Subcutaneous abdominal adipose tissue (tissue), 5 donors: Measurements from ENCODE around the gene ENPP1.

ENCODE experiments used
- H3K27ac ChIP-seq: one replicate; pipeline ENCODE4 v1.7.0; 2013; ENCODE audit warnings: low read depth, mild to moderate bottlenecking, inconsistent platforms, low read length, moderate library complexity
- H3K27me3 ChIP-seq, 5 donors: one replicate each; pipeline ENCODE4 v1.7.0; 2013; ENCODE audit warnings: low read length in 5 of 5, inconsistent platforms in 1 of 5; ENCODE audit not compliant: control insufficient read depth in 5 of 5, insufficient read depth in 4 of 5
- H3K36me3 ChIP-seq, 5 donors: one replicate each; pipeline ENCODE4 v1.7.0; 2013; ENCODE audit warnings: low read length in 5 of 5; ENCODE audit not compliant: control insufficient read depth in 5 of 5, insufficient read depth in 5 of 5
- H3K4me1 ChIP-seq, 5 donors: one replicate each; pipeline ENCODE4 v1.7.0; 2013; ENCODE audit warnings: low read length in 5 of 5, mild to moderate bottlenecking in 3 of 5, moderate library complexity in 1 of 5; ENCODE audit not compliant: control insufficient read depth in 5 of 5, insufficient read depth in 5 of 5
- H3K4me3 ChIP-seq, 5 donors: one replicate each; pipeline ENCODE4 v1.7.0; 2013; ENCODE audit warnings: low read length in 5 of 5, low read depth in 1 of 5
- H3K9ac ChIP-seq, 5 donors: one replicate each; pipeline ENCODE4 v1.7.0; 2013; ENCODE audit warnings: low read length in 5 of 5, mild to moderate bottlenecking in 4 of 5, moderate library complexity in 3 of 5
- H3K9me3 ChIP-seq, 5 donors: one replicate each; pipeline ENCODE4 v1.7.0; 2013; ENCODE audit warnings: low read length in 5 of 5; ENCODE audit not compliant: control insufficient read depth in 5 of 5
- donor health status: healthy.
- donor health status: healthy.
- donor health status: healthy.
- donor health status: healthy.
- donor health status: healthy.

ENPP1 gene

DNA sequence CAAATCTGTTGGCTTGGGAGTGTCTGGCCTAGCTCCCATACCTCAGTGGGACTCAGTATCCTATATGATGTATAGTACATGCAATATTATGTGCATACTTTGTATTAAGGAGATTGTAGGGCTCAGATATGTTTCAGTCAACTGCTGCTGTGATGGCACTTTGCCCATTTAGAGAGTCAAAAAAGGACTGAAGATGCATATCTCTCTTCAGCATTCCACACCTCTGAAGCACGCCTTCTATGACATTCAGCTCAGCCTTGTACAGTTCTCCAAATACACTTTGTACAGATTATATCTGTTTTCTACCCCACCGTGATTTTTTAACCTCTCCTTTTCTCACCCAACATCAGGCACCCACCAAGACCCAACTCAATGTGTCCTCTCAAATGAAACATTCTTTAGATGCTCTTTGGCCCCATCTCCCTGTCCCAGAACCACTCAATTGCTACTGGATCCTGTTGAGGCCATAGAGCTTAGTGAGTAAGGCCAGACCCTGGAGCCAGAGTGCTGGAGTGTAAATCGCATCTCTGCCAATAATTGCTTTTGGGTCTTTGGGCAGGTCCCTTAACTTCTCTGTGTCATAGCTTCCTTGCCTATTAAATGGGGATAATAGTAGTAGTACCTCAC, 15.6 kb downstream of the ENPP1 start:
- no peaks in the 10 kb centered on the region for H3K9me3 ChIP-seq
- H3K4me3 ChIP-seq = no peak overlapping the region
- H3K36me3 ChIP-seq = no peaks in the 10 kb centered on the region
- H3K27me3 ChIP-seq = no peaks in the 10 kb centered on the region
- H3K9ac ChIP-seq = no peak overlapping the region
- H3K4me1 ChIP-seq = peaks cover 0 to 23% (median 9%) of the 10 kb centered on the region in 5 donors
- H3K27ac ChIP-seq = no peak overlapping the region

DNA sequence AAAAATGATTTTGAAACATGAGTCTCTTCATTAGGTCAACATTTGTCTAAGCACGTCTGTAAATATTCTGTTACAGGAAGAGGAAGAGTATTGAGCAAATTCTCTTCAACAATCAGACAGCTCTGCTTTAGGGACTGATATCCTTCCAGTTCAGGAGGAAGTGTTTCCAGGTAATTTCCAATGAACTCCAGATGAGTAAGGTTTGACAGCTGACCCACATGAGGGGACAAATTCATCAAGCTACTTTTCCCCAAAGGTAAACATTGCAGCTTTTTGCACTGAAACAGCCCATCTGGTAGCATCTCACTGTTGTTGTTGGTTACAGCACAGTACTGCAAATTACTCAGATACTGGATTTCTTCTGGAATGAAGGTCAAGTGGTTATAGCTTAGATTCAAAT, 18.1 kb downstream of the ENPP1 start:
- Histone ChIP-seq H3K4me3 (no peak overlapping the region), H3K4me1 (peaks cover 0 to 24% (median 11%) of the 10 kb centered on the region in 5 donors), H3K27ac (no peak overlapping the region), H3K9me3 (no peaks in the 10 kb centered on the region), H3K27me3 (no peaks in the 10 kb centered on the region), H3K9ac (no peak overlapping the region), H3K36me3 (no peaks in the 10 kb centered on the region)

GRCh38 chr6:131828080-131828479, 20.3 kb downstream of the ENPP1 start:
- H3K27me3 ChIP-seq = no peaks in the 10 kb centered on the region
- H3K9ac ChIP-seq = no peak overlapping the region
- H3K36me3 ChIP-seq = no peaks in the 10 kb centered on the region
- H3K4me3 ChIP-seq = no peak overlapping the region
- no peaks in the 10 kb centered on the region for H3K9me3 ChIP-seq
- peaks cover 0 to 24% (median 11%) of the 10 kb centered on the region in 5 donors for H3K4me1 ChIP-seq
- peak overlapping the region; percentile 78 for H3K27ac ChIP-seq

DNA sequence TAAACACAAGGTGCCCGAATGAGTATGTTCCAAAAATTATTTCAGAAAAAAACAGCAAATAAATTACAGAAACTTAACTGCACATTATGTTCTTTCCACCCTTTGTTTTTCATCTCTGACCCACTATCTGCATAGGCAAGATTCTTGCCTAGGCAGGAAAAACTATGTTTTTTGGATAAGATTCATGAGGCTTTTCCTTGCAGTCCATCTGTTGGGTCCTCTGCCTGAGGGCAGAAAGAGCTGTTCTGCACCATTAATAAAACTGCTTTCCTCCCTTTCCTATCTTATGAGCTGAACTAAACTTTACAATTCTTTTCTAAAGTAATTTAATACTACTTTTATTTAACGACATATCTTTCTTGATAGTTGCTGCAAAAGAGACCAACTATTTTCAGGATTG, 21.1 kb downstream of the ENPP1 start:
- Histone ChIP-seq H3K9ac (no peak overlapping the region), H3K9me3 (no peaks in the 10 kb centered on the region), H3K36me3 (no peaks in the 10 kb centered on the region), H3K27me3 (no peaks in the 10 kb centered on the region), H3K4me1 (peaks cover 0 to 24% (median 11%) of the 10 kb centered on the region in 5 donors), H3K27ac (peak overlapping the region; percentile 78), H3K4me3 (no peak overlapping the region)

DNA sequence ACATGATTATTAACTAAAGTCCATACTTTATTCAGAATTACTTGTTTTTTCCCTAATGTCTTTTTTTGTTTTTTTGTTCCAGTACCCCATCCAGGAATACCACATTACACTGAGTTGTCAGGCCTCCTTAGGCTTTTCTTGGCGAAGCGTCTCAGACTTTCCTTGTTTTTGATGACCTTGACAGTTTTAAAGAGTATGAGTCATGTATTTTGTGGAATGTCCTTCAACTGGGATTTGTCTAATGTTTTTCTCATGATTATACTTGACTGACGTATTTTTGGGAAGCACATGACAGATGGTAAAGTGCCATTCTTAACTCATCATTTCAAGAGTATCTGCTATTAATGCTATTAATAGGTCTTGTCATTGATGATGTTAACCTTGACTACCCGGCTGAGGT, 23.6 kb downstream of the ENPP1 start:
- no peaks in the 10 kb centered on the region for H3K9me3 ChIP-seq

DNA sequence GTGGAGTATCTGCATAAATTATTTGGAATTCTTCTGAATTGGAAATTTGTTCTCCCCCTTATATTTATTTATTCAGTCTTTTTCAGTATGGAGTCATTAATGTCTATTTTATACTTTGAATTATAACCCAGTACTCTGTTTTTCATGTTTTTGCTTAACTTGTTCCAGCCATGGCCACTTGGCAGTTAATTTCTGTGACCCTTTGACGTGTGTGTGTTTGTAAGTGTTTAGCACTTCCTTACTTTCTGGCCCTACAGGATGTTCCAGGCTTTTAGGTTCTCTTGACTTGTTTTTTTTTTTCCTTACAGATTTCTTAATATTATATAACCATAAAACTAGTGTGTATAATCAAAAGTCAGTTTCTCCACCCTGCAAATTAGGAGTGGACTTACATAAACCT, 24.1 kb downstream of the ENPP1 start:
- Histone ChIP-seq H3K4me3 (no peak overlapping the region), H3K36me3 (no peaks in the 10 kb centered on the region), H3K27me3 (no peaks in the 10 kb centered on the region), H3K27ac (peak overlapping the region; percentile 24), H3K9me3 (no peaks in the 10 kb centered on the region), H3K9ac (peak overlapping the region in 1 of 5 donors; percentile 32), H3K4me1 (peaks cover 0 to 17% (median 11%) of the 10 kb centered on the region in 5 donors)

More for the DNA sequence above, 23.6 kb downstream of the ENPP1 start:
- no peak overlapping the region for H3K4me3 ChIP-seq
- no peaks in the 10 kb centered on the region for H3K36me3 ChIP-seq
- no peaks in the 10 kb centered on the region for H3K27me3 ChIP-seq
- no peak overlapping the region for H3K9ac ChIP-seq
- H3K27ac ChIP-seq = peak overlapping the region; percentile 24
- peaks cover 0 to 19% (median 11%) of the 10 kb centered on the region in 5 donors for H3K4me1 ChIP-seq

GRCh38 chr6:131832363-131832762, 24.5 kb downstream of the ENPP1 start:
- H3K9me3 ChIP-seq = no peaks in the 10 kb centered on the region
- no peak overlapping the region for H3K27ac ChIP-seq
- no peaks in the 10 kb centered on the region for H3K27me3 ChIP-seq
- H3K4me3 ChIP-seq = no peak overlapping the region
- peaks cover 0 to 17% (median 11%) of the 10 kb centered on the region in 5 donors for H3K4me1 ChIP-seq
- no peaks in the 10 kb centered on the region for H3K36me3 ChIP-seq
- no peak overlapping the region for H3K9ac ChIP-seq

GRCh38 chr6:131838051-131838450, 30.2 kb downstream of the ENPP1 start:
- no peak overlapping the region for H3K27ac ChIP-seq
- no peak overlapping the region for H3K9ac ChIP-seq
- H3K4me1 ChIP-seq = no peaks in the 10 kb centered on the region
- H3K4me3 ChIP-seq = no peak overlapping the region
- no peaks in the 10 kb centered on the region for H3K9me3 ChIP-seq
- H3K27me3 ChIP-seq = no peaks in the 10 kb centered on the region
- H3K36me3 ChIP-seq = no peaks in the 10 kb centered on the region

DNA sequence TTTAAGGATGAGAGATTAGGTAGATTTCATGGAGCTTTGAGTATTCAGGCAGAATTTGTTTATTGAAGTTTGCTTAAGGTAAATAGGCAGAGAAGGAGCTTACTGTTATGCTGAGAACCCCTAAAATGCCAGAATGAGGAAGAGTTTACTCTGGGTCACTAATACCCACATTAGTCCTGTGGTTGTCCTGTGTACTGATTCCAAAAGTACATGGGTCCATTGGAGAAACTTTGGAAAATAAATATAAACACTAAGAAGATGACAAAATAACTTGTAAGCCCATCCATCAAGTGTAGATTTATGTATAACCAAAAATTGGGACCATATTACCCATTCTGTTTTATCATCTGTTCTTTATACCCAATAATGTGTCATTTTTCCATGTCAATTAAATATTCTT, 31.6 kb downstream of the ENPP1 start:
- H3K4me3 ChIP-seq = no peak overlapping the region
- H3K27me3 ChIP-seq = no peaks in the 10 kb centered on the region
- no peak overlapping the region for H3K9ac ChIP-seq
- H3K4me1 ChIP-seq = peaks cover 0 to 5% (median 0%) of the 10 kb centered on the region in 5 donors
- no peaks in the 10 kb centered on the region for H3K36me3 ChIP-seq
- no peaks in the 10 kb centered on the region for H3K9me3 ChIP-seq
- no peak overlapping the region for H3K27ac ChIP-seq

DNA sequence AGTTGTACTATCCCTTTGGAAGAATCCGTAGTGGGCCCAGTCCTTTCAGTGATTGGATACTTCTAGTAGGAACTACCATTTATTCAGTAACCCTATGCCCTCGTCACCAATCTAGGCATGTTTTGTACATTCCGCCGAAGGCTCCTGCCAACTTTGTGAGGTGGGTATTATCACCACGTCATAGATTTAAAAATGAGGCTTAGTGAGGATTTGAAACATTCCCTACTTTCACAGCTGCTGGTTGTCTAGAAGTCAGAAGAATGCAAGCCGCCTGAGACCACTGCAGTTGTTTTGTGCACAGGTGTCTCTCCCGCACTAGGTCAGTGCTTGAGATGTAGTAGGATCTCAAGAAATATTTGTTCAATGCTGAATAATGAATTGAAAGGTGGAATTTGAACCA, 32.6 kb downstream of the ENPP1 start:
- Histone ChIP-seq H3K27ac (no peak overlapping the region), H3K4me3 (no peak overlapping the region), H3K4me1 (peaks cover 0 to 9% (median 4%) of the 10 kb centered on the region in 5 donors), H3K27me3 (no peaks in the 10 kb centered on the region), H3K9ac (no peak overlapping the region), H3K9me3 (no peaks in the 10 kb centered on the region), H3K36me3 (no peaks in the 10 kb centered on the region)
